Loucy (cell line): ENCODE measurements around the gene SRGAP2C.
A peak's percentile ranks its signal among the peaks of the same experiment; 100 is the strongest.
"Not testable (repeated sequence)": the region's sequence is repeated elsewhere in the genome, so short reads cannot be mapped to it uniquely, and the experiment has no call there.

Source experiments
- H2AFZ ChIP-seq: fragments of 200-600 bp; sonication (generic); 2 replicates; pipeline ENCODE4 v1.6.0; 2016; ENCODE audit warnings: antibody characterized with exemption, mild to moderate bottlenecking, low read length, moderate library complexity
- H3F3A ChIP-seq: fragments of 200-600 bp; 2 replicates; pipeline ENCODE4 v1.6.0; 2016; ENCODE audit warnings: antibody characterized with exemption, low read depth, mild to moderate bottlenecking
- H3K27me3 ChIP-seq: fragments of 200-600 bp; sonication (generic); 2 replicates; pipeline ENCODE4 v1.6.1; 2014; ENCODE audit warnings: low read length, mild to moderate bottlenecking; ENCODE audit not compliant: insufficient read depth, poor library complexity, severe bottlenecking
- H3K36me3 ChIP-seq: fragments of 200-600 bp; sonication (generic); 2 replicates; pipeline ENCODE4 v1.6.1; 2016; ENCODE audit warnings: low read length; ENCODE audit not compliant: insufficient read depth
- H3K4me1 ChIP-seq: fragments of 200-600 bp; sonication (generic); 2 replicates; pipeline ENCODE4 v1.5.1; 2014; ENCODE audit warnings: low read length, mild to moderate bottlenecking; ENCODE audit not compliant: insufficient read depth, poor library complexity, severe bottlenecking
- H3K4me2 ChIP-seq: fragments of 200-600 bp; sonication (generic); 2 replicates; pipeline ENCODE4 v1.6.0; 2014; ENCODE audit warnings: antibody characterized with exemption, low read length, low read depth, mild to moderate bottlenecking; ENCODE audit not compliant: poor library complexity, severe bottlenecking
- H3K4me3 ChIP-seq: fragments of 200-600 bp; sonication (generic); 2 replicates; pipeline ENCODE4 v1.5.1; 2014; ENCODE audit warnings: low read length, mild to moderate bottlenecking, mixed read lengths; ENCODE audit not compliant: poor library complexity, severe bottlenecking
- H3K79me2 ChIP-seq: fragments of 200-600 bp; sonication (generic); 2 replicates; pipeline ENCODE4 v1.6.1; 2014; ENCODE audit warnings: low read length; ENCODE audit not compliant: insufficient read depth
- H3K9ac ChIP-seq: fragments of 200-600 bp; sonication (generic); 2 replicates; pipeline ENCODE4 v1.6.0; 2014; ENCODE audit warnings: mild to moderate bottlenecking, low read depth, low read length, moderate library complexity; ENCODE audit not compliant: poor library complexity, severe bottlenecking
- H3K9me2 ChIP-seq: fragments of 200-600 bp; sonication (generic); replicated peaks from 2 replicates; pipeline ENCODE4 v1.6.1; 2016; ENCODE audit warnings: low read depth, low read length, mixed read lengths
- H3K9me3 ChIP-seq: fragments of 200-600 bp; sonication (generic); 2 replicates; pipeline ENCODE4 v1.6.1; 2014; ENCODE audit warnings: mild to moderate bottlenecking, antibody characterized with exemption, low read length, low read depth; ENCODE audit not compliant: insufficient read depth
- H4K20me1 ChIP-seq: fragments of 200-600 bp; sonication (generic); 2 replicates; pipeline ENCODE4 v1.6.0; 2014; ENCODE audit warnings: antibody characterized with exemption, low read length, mild to moderate bottlenecking; ENCODE audit not compliant: insufficient read depth, poor library complexity, severe bottlenecking

The SRGAP2C gene

DNA sequence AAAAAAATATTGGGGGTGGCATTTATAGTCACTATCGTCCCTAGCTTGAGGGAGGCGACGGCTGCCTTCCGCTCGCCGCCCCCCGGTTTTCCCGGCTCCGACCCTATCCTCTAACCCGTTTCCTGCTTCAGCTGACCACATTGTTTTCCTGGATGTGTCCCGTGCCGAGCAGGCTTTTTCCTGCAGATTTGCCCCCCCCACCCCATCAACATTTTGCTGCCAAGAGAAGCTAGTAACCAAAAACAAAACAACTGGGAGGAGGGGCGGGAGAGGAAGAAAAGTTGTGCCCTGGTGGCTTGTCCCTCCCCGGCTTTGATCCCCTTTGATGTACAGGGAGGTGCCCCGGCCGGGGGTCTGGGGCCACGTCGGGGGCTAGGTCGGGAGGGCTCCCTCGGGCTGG, 1.4 kb downstream of the SRGAP2C start:
- not testable (repeated sequence) for H3K9me3 ChIP-seq, H3K9ac ChIP-seq, H3K27me3 ChIP-seq, H3K79me2 ChIP-seq, H3F3A ChIP-seq, H3K9me2 ChIP-seq, H3K36me3 ChIP-seq, H3K4me3 ChIP-seq, H3K4me2 ChIP-seq, H3K4me1 ChIP-seq, H4K20me1 ChIP-seq, H2AFZ ChIP-seq

GRCh38 chr1:121187914-121188313, 3.1 kb downstream of the SRGAP2C start:
- not testable (repeated sequence) for H2AFZ ChIP-seq, H3K9ac ChIP-seq, H3K4me1 ChIP-seq, H3K36me3 ChIP-seq, H3K9me2 ChIP-seq, H3K79me2 ChIP-seq, H3F3A ChIP-seq, H3K9me3 ChIP-seq, H3K27me3 ChIP-seq, H4K20me1 ChIP-seq
- Histone ChIP-seq H3K4me3 (peak overlapping the region; percentile 54), H3K4me2 (peak overlapping the region; percentile 66)

DNA sequence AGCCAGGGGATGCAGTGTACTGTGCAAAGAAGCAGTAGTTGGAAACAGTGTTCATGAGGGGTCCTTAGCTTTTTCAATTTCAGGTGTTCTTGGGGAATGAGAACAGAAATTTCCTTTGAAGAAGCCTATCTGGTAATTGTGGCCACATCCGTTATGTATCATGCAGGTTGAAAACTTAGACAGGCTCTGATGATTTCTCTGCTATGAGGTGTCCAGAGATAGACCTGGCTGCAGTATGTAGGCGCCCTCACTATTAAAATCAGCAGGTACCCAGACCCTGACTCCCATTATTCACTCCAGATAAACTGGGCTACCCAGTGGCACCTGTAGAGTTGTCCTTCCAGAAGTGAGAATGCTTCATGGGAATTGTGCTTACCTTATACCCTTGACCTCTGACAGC, 7.7 kb downstream of the SRGAP2C start:
- H4K20me1 ChIP-seq, H3K4me3 ChIP-seq, H3K27me3 ChIP-seq, H3K9me2 ChIP-seq, H2AFZ ChIP-seq, H3K9me3 ChIP-seq, H3K4me2 ChIP-seq, H3K4me1 ChIP-seq, H3K79me2 ChIP-seq, H3K36me3 ChIP-seq, H3K9ac ChIP-seq, H3F3A ChIP-seq: not testable (repeated sequence)

DNA sequence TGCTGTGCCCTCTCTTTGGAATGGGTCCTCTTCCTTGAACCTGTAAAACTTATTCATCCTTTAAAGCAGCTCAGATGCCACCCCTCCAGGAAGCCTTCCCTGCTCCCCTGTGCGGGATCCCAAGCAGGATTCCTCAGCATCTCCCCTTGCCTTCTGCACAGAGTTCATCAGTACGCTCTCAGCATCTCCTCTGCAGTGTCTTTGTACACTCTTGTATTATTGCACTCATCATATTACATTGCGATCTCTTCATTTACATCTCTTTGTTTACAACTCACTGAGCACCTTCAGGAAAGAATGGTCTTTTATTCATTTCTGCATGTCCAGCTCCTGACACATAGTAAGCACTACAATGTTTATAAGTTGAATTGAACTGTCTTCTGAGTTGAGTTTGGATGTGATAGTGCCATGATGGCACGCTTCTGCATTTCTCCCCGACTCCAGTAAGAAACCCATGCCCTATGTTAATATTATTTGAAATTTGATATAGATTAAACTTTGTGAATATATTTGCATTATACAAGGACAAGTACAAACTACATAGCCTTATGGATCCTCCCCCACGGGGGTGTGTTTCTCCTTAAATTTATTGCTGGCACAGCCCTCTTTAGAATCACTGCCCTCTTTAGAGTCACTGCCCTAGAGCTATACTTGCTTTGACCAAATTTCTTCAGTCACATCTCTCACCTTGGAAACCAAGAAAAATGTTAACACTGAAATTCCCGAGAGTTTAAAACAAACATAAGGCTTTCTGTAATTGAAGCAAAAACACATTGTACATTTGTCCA, 12.5 kb downstream of the SRGAP2C start:
- H3K4me1 ChIP-seq, H3K4me2 ChIP-seq, H3K36me3 ChIP-seq, H2AFZ ChIP-seq, H3K4me3 ChIP-seq, H3K27me3 ChIP-seq, H3F3A ChIP-seq, H3K9me2 ChIP-seq, H3K79me2 ChIP-seq, H4K20me1 ChIP-seq, H3K9ac ChIP-seq, H3K9me3 ChIP-seq: not testable (repeated sequence)

GRCh38 chr1:121199763-121200162, 15.0 kb downstream of the SRGAP2C start:
- H3K4me2 ChIP-seq, H3K4me3 ChIP-seq, H3K9ac ChIP-seq, H4K20me1 ChIP-seq, H3K27me3 ChIP-seq, H2AFZ ChIP-seq, H3F3A ChIP-seq, H3K4me1 ChIP-seq, H3K79me2 ChIP-seq, H3K36me3 ChIP-seq, H3K9me2 ChIP-seq, H3K9me3 ChIP-seq: not testable (repeated sequence)

GRCh38 chr1:121200232-121200631, 15.5 kb downstream of the SRGAP2C start:
- not testable (repeated sequence) for H3K36me3 ChIP-seq, H3F3A ChIP-seq, H3K9ac ChIP-seq

DNA sequence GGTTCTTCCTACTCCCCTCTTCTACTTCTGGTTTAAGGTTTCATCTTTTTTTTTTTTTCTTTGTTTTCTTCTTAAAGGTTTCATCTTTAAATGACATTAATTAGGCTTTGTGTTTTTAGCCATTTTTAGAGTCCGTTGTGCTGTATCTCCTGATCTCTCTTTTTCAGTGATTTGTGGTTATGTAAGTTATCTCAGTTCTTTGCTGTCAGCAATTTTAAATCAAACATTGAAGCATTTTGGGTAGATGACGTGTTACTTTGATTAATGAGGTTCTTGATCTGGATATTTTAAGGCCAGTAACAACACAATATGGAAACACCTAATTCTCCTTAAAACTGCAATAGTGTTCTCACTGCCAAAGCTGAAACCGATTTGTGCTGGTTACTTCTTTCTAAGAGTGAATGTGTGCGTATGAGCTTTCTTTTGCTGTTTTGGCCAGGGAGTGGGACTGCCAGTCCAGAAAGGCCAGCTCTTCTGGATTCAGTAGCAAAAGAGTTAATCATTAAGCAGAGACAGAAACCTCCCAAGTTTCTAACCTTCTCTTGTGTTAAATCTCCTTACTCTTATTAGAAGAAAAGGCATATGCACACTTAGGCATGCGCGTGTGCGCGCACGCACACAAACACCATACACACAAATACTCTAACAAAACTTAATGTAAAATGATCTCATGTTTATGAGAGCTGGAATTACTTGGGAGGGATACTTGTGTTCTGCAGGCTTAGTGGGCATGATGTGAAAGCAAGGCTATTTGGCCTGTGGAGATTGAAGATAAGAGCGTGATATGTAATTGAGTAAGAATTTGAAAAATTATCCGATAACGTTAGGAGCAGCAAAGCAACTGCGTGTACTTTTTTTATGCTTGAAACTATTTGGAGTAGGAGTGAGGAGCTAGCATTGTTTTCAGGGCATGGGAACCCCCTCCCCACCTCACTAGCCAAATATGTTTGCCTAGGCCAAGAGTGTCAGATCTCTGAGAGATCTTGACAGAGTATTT, 16.5 kb downstream of the SRGAP2C start:
- not testable (repeated sequence) for H3K9me3 ChIP-seq, H3K4me1 ChIP-seq, H3K9me2 ChIP-seq, H3K4me2 ChIP-seq, H3K9ac ChIP-seq, H3K36me3 ChIP-seq, H3K27me3 ChIP-seq, H3K4me3 ChIP-seq, H2AFZ ChIP-seq, H4K20me1 ChIP-seq, H3K79me2 ChIP-seq, H3F3A ChIP-seq

More at GRCh38 chr1:121200232-121200631, 15.5 kb downstream of the SRGAP2C start:
- H3K4me1 ChIP-seq, H3K9me2 ChIP-seq, H3K79me2 ChIP-seq, H3K4me2 ChIP-seq, H2AFZ ChIP-seq, H3K9me3 ChIP-seq, H4K20me1 ChIP-seq, H3K27me3 ChIP-seq, H3K4me3 ChIP-seq: not testable (repeated sequence)
